HCT116 (cell line): ENCODE measurements around the gene CCDC83. TPM values are rescaled to one million over a fixed set of nuclear protein-coding genes. Genes with fewer than 3 reads are reported as not detected.

Source experiments
- ATAC-seq: fragments of 200-7000 bp; cut with Tn5 transposase; 2 replicates; pipeline ENCODE4 v1.9.1; 2020; ENCODE audit warnings: mild to moderate bottlenecking, moderate library complexity
- BruUV-seq: library from RNA; stranded (reverse); fragments of 400-500 nt; replicated peaks from 2 replicates; lab custom pipeline; 2021; lab: Mats Ljungman, UMichigan
- CTCF ChIA-PET: fragments of 300-600 bp; sonication (Branson Sonifier 250); formaldehyde crosslinking; loops from one replicate; lab custom pipeline; 2021; ENCODE audit warnings: antibody characterized with exemption; lab: Charles Lee
- POLR2A ChIA-PET: fragments of 300-600, 350-600 bp; sonication (Branson Sonifier 250); formaldehyde crosslinking; loops from one replicate; lab custom pipeline; 2021; ENCODE audit warnings: antibody characterized with exemption; lab: Charles Lee
- RAD21 ChIA-PET, 2 experiments: fragments of 300-600 bp; sonication (Branson Sonifier 250); formaldehyde crosslinking; loops; one replicate each; lab custom pipeline; 2023; ENCODE audit warnings: low total read pairs in 2 of 2; ENCODE audit not compliant: uncharacterized antibody in 2 of 2, unreplicated experiment in 2 of 2, low non-redundant PET in 1 of 2; lab: Charles Lee
- DNase-seq: peaks from one replicate; pipeline ENCODE4 v3.0.0-alpha.2; 2010; ENCODE audit warnings: low read depth, low spot score
- H2AFZ ChIP-seq: fragments of 200-600 bp; shearing (Covaris generic), sonication (generic); 2 replicates; pipeline ENCODE4 v1.6.1; 2017; ENCODE audit warnings: low read depth, mixed run types, mixed read lengths, antibody characterized with exemption, low read length; ENCODE audit not compliant: poor library complexity, severe bottlenecking
- H3K27ac ChIP-seq: 2 replicates; pipeline ENCODE4 v1.5.1; 2012; ENCODE audit warnings: low read depth, low read length
- H3K27me3 ChIP-seq: fragments of 200-600 bp; sonication (generic); 2 replicates; pipeline ENCODE4 v1.6.1; 2016; ENCODE audit warnings: mixed run types, low read length, mixed read lengths; ENCODE audit not compliant: insufficient read depth
- H3K36me3 ChIP-seq, 2 experiments: fragments of 200-500 bp in 1 of 2; fragments of 200-600 bp in 1 of 2; sonication (Bioruptor generic) in 1 of 2; sonication (generic) in 1 of 2; 2 replicates each; pipeline versions ENCODE4 v1.5.1 to v1.6.1; 2014 to 2016; ENCODE audit warnings: low read length in 2 of 2, inconsistent platforms in 1 of 2, mixed read lengths in 1 of 2, mixed run types in 1 of 2; ENCODE audit not compliant: insufficient read depth in 2 of 2, control insufficient read depth in 1 of 2
- H3K4me1 ChIP-seq, 2 experiments: fragments of 200-600 bp in 1 of 2; sonication (generic) in 1 of 2; 2 replicates each; pipeline versions ENCODE4 v1.5.1 to v1.6.1; 2012 to 2017; ENCODE audit warnings: low read length in 2 of 2, inconsistent platforms in 1 of 2, mild to moderate bottlenecking in 1 of 2, mixed read lengths in 1 of 2, mixed run types in 1 of 2, moderate library complexity in 1 of 2; ENCODE audit not compliant: insufficient read depth in 2 of 2, control insufficient read depth in 1 of 2
- H3K4me2 ChIP-seq: fragments of 200-600 bp; sonication (generic); 2 replicates; pipeline ENCODE4 v1.6.1; 2017; ENCODE audit warnings: mixed run types, low read length, mixed read lengths
- H3K4me3 ChIP-seq, 2 experiments: fragments of 200-600 bp in 1 of 2; sonication (generic) in 1 of 2; replicated peaks in 1 of 2; 2 replicates each; pipeline ENCODE4 v1.5.1; 2011 to 2016; ENCODE audit warnings: low read length in 2 of 2, control low read depth in 1 of 2, low read depth in 1 of 2, mild to moderate bottlenecking in 1 of 2, mixed read lengths in 1 of 2, mixed run types in 1 of 2
- H3K79me2 ChIP-seq: fragments of 200-600 bp; sonication (generic); 2 replicates; pipeline ENCODE4 v1.6.1; 2017; ENCODE audit warnings: mild to moderate bottlenecking, mixed run types, low read length, moderate library complexity, mixed read lengths; ENCODE audit not compliant: insufficient read depth
- H3K9ac ChIP-seq: fragments of 200-600 bp; sonication (generic); 2 replicates; pipeline ENCODE4 v1.6.1; 2016; ENCODE audit warnings: low read length, mixed read lengths
- H3K9me2 ChIP-seq: fragments of 200-600 bp; sonication (generic), shearing (Covaris generic); 2 replicates; pipeline ENCODE4 v1.6.1; 2017; ENCODE audit warnings: mixed run types, mild to moderate bottlenecking, moderate library complexity; ENCODE audit not compliant: insufficient read depth
- H3K9me3 ChIP-seq, 2 experiments: fragments of 200-500 bp in 1 of 2; fragments of 200-600 bp in 1 of 2; sonication (Bioruptor generic) in 1 of 2; sonication (generic) in 1 of 2; 2 replicates each; pipeline ENCODE4 v1.6.1; 2014 to 2017; ENCODE audit warnings: low read length in 2 of 2, mixed read lengths in 2 of 2, inconsistent platforms in 1 of 2, low read depth in 1 of 2, mild to moderate bottlenecking in 1 of 2, mixed run types in 1 of 2, moderate library complexity in 1 of 2; ENCODE audit not compliant: control insufficient read depth in 1 of 2, insufficient read depth in 1 of 2
- H4K20me1 ChIP-seq: fragments of 200-600 bp; sonication (generic), shearing (Covaris generic); 2 replicates; pipeline ENCODE4 v1.6.1; 2017; ENCODE audit warnings: mixed run types, mild to moderate bottlenecking, moderate library complexity; ENCODE audit not compliant: insufficient read depth
- CBX3 ChIP-seq: IDR thresholded peaks from 2 replicates; pipeline ENCODE4 v1.6.1; 2012; ENCODE audit warnings: low read depth
- EGR1 ChIP-seq: IDR thresholded peaks from 2 replicates; pipeline ENCODE4 v1.6.1; 2012; ENCODE audit warnings: low read depth
- JUND ChIP-seq: IDR thresholded peaks from 2 replicates; pipeline ENCODE4 v1.6.1; 2012
- RAD21 ChIP-seq: IDR thresholded peaks from 2 replicates; pipeline ENCODE4 v1.6.1; 2012; ENCODE audit warnings: low read depth, mild to moderate bottlenecking
- SIN3A ChIP-seq: IDR thresholded peaks from 2 replicates; pipeline ENCODE4 v1.6.1; 2012; ENCODE audit warnings: low read depth
- TCF7L2 ChIP-seq: IDR thresholded peaks from 2 replicates; pipeline ENCODE4 v1.7.0; 2011; ENCODE audit warnings: borderline replicate concordance, inconsistent platforms; ENCODE audit not compliant: insufficient read depth, insufficient read length; ENCODE audit errors: extremely low read depth
- ZFX ChIP-seq: fragments of 450-650 bp; IDR thresholded peaks from 2 replicates; pipeline ENCODE4 v1.6.1; 2017
- ZNF274 ChIP-seq: fragments of 200-500 bp; sonication (Bioruptor generic); IDR thresholded peaks from 2 replicates; pipeline ENCODE4 v1.6.1; 2014; ENCODE audit warnings: mild to moderate bottlenecking, low read depth, low read length, inconsistent platforms
- intact Hi-C: fragments of 100-400 bp; cut with micrococcal nuclease; formaldehyde crosslinking; loops from 2 replicates; pipeline ENCODE4 v1.10.0; 2022
- total RNA-seq: library from RNA; stranded (reverse); gene quantifications from one replicate; pipeline ENCODE4 v1.2.1, GENCODE V29; 2021; ENCODE audit not compliant: unreplicated experiment
- TF ChIP-seq, protein P1 (sequence below), 3 experiments: fragments of 200-600 bp in 1 of 3; sonication (generic) in 1 of 3; IDR thresholded peaks in 2 of 3; conservative IDR thresholded peaks in 1 of 3; 2 replicates each; pipeline ENCODE4 v1.5.1; 2012 to 2017; ENCODE audit warnings: low read depth in 2 of 3, low read length in 2 of 3, antibody characterized with exemption in 1 of 3, borderline replicate concordance in 1 of 3, control low read depth in 1 of 3, mild to moderate bottlenecking in 1 of 3, mixed read lengths in 1 of 3, mixed run types in 1 of 3, moderate library complexity in 1 of 3; ENCODE audit not compliant: insufficient read depth in 1 of 3
- TF ChIP-seq, protein P2 (sequence below): IDR thresholded peaks from 2 replicates; pipeline ENCODE4 v1.6.1; 2012; ENCODE audit warnings: low read depth

The CCDC83 gene
- total RNA-seq, 1 experiment from 2014 or later = not detected

DNA sequence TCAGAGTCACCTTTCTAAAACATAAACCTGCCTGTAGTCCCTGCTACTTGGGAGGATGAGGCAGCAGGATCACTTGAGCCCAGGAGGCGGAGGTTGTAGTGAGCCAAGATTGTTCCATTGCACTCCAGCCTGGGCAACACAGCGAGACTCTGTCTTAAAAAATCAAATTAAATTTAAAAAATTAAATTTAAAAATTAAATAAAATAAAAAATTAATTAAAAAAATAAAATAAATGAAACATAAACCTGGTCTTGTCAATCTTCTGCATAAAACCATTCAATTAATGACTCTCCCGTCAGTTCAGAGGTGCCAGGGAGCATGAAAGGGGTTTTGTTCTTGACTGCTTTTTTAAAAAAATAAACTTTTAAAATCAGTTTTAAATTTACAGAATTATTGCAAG lies 48.6 kb downstream of the CCDC83 start:
- ChIA-PET POLR2A (no interaction called here), RAD21 (no interaction called here), CTCF (no interaction called here)
- Histone ChIP-seq H3K9me3 (no peaks in the 10 kb centered on the region), H3K79me2 (no peaks in the 10 kb centered on the region), H3K4me3 (no peak overlapping the region), H3K36me3 (no peaks in the 10 kb centered on the region), H4K20me1 (no peaks in the 10 kb centered on the region), H3K4me1 (no peaks in the 10 kb centered on the region), H3K9ac (no peak overlapping the region), H3K4me2 (no peak overlapping the region), H3K9me2 (no peaks in the 10 kb centered on the region), H3K27ac (no peak overlapping the region), H2AFZ (no peak overlapping the region), H3K27me3 (no peaks in the 10 kb centered on the region)
- no TSS peak for BruUV-seq
- TF ChIP-seq CBX3 (no peak), RAD21 (no peak), TCF7L2 (no peak), SIN3A (no peak), JUND (no peak), EGR1 (no peak), ZNF274 (no peak), ZFX (no peak)
- TF ChIP-seq, protein P1, sequence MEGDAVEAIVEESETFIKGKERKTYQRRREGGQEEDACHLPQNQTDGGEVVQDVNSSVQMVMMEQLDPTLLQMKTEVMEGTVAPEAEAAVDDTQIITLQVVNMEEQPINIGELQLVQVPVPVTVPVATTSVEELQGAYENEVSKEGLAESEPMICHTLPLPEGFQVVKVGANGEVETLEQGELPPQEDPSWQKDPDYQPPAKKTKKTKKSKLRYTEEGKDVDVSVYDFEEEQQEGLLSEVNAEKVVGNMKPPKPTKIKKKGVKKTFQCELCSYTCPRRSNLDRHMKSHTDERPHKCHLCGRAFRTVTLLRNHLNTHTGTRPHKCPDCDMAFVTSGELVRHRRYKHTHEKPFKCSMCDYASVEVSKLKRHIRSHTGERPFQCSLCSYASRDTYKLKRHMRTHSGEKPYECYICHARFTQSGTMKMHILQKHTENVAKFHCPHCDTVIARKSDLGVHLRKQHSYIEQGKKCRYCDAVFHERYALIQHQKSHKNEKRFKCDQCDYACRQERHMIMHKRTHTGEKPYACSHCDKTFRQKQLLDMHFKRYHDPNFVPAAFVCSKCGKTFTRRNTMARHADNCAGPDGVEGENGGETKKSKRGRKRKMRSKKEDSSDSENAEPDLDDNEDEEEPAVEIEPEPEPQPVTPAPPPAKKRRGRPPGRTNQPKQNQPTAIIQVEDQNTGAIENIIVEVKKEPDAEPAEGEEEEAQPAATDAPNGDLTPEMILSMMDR (IDR thresholded peaks at IDR 0.05 in 2 of 3, conservative IDR thresholded peaks at IDR 0.05 in 1 of 3; ENCODE audit: borderline replicate concordance in 1 of 3, insufficient read depth in 1 of 3, low read depth in 2 of 3, low read length in 2 of 3) = no peak
- TF ChIP-seq, protein P2, sequence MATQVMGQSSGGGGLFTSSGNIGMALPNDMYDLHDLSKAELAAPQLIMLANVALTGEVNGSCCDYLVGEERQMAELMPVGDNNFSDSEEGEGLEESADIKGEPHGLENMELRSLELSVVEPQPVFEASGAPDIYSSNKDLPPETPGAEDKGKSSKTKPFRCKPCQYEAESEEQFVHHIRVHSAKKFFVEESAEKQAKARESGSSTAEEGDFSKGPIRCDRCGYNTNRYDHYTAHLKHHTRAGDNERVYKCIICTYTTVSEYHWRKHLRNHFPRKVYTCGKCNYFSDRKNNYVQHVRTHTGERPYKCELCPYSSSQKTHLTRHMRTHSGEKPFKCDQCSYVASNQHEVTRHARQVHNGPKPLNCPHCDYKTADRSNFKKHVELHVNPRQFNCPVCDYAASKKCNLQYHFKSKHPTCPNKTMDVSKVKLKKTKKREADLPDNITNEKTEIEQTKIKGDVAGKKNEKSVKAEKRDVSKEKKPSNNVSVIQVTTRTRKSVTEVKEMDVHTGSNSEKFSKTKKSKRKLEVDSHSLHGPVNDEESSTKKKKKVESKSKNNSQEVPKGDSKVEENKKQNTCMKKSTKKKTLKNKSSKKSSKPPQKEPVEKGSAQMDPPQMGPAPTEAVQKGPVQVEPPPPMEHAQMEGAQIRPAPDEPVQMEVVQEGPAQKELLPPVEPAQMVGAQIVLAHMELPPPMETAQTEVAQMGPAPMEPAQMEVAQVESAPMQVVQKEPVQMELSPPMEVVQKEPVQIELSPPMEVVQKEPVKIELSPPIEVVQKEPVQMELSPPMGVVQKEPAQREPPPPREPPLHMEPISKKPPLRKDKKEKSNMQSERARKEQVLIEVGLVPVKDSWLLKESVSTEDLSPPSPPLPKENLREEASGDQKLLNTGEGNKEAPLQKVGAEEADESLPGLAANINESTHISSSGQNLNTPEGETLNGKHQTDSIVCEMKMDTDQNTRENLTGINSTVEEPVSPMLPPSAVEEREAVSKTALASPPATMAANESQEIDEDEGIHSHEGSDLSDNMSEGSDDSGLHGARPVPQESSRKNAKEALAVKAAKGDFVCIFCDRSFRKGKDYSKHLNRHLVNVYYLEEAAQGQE = no peak
- DNase-seq = no peak
- no peak for ATAC-seq
- intact Hi-C loops = no loop called here
